Thyroid gland (tissue), 4 donors: ENCODE data around the gene TAAR2. TPM values are rescaled to one million over a fixed set of nuclear protein-coding genes. Genes with fewer than 3 reads are reported as not detected.

ENCODE experiments used
- DNase-seq, 2 donors: peaks; one replicate each; pipeline ENCODE4 v3.0.0-alpha.2; 2019
- H3K27ac ChIP-seq, 3 donors: fragments of 200-600 bp; sonication (generic); 1 replicate in 2 of 3; 2 replicates in 1 of 3; pipeline ENCODE4 v1.5.1; 2016 to 2019; ENCODE audit warnings: mild to moderate bottlenecking in 1 of 3, moderate library complexity in 1 of 3
- H3K27me3 ChIP-seq: fragments of 200-600 bp; sonication (generic); one replicate; pipeline ENCODE4 v1.5.1; 2019
- H3K36me3 ChIP-seq, 2 donors: fragments of 200-600 bp; sonication (generic); one replicate each; pipeline ENCODE4 v1.5.1; 2016 to 2019
- H3K4me1 ChIP-seq, 2 donors: fragments of 200-600 bp; sonication (generic); one replicate each; pipeline ENCODE4 v1.5.1; 2017 to 2019
- H3K4me3 ChIP-seq, 3 donors: fragments of 200-600 bp; sonication (generic); replicated peaks in 1 of 3; 1 replicate in 2 of 3; 2 replicates in 1 of 3; pipeline ENCODE4 v1.5.1; 2016; ENCODE audit warnings: mild to moderate bottlenecking in 1 of 3
- H3K9me3 ChIP-seq: fragments of 200-600 bp; sonication (generic); one replicate; pipeline ENCODE4 v1.5.1; 2017
- CTCF ChIP-seq, 6 experiments: fragments of 200-600 bp in 3 of 6; fragments of 450-650 bp in 3 of 6; sonication (generic) in 3 of 6; IDR thresholded peaks; one replicate each; pipeline ENCODE4 v1.5.1; 2016 to 2019; ENCODE audit warnings: antibody characterized with exemption in 6 of 6, mild to moderate bottlenecking in 2 of 6, inconsistent platforms in 1 of 6, moderate library complexity in 1 of 6
- POLR2A ChIP-seq, 2 donors: fragments of 450-650 bp; IDR thresholded peaks; one replicate each; pipeline ENCODE4 v1.6.1; 2017; ENCODE audit warnings: antibody characterized with exemption in 2 of 2, mild to moderate bottlenecking in 2 of 2, moderate library complexity in 1 of 2
- WGBS, 2 donors: methylation state at CpG; one replicate each; pipeline ENCODE4 v1.1.5; 2017; 5-methylcytosine and 5-hydroxymethylcytosine counted together
- intact Hi-C: fragments of 100-400 bp; cut with DNase I; formaldehyde crosslinking; loops from one replicate; pipeline ENCODE4 v1.15.1; 2023
- total RNA-seq, 4 donors: library from RNA; depleted of rRNA; stranded (reverse); fragments of >200 nt; gene quantifications; one replicate each; pipeline ENCODE4 v1.2.3, GENCODE V29; 2016

TAAR2 gene
- total RNA-seq, 4 donors from 2014 or later, result not detected

- Histone ChIP-seq H3K9me3 (no peaks in the 10 kb centered on the region), H3K27me3 (no peaks in the 10 kb centered on the region), H3K4me3 (no peak overlapping the region), H3K4me1 (no peaks in the 10 kb centered on the region), H3K36me3 (no peaks in the 10 kb centered on the region), H3K27ac (no peak overlapping the region)
- DNase-seq, result no peak
- 86 to 89% methylated on average over 1 of the region's 1 CpG for WGBS, 2 donors
- intact Hi-C loops, result no loop called here
- TF ChIP-seq POLR2A (IDR thresholded peaks at IDR 0.05) (no peak), CTCF (IDR thresholded peaks at IDR 0.05) (no peak)
Measured at GRCh38 chr6:132584698-132585097, 39.4 kb downstream of the TAAR2 start.

- H3K36me3 ChIP-seq, result no peaks in the 10 kb centered on the region
- no peak overlapping the region for H3K4me3 ChIP-seq
- TF ChIP-seq POLR2A (IDR thresholded peaks at IDR 0.05), result no peak
- TF ChIP-seq CTCF (IDR thresholded peaks at IDR 0.05), result no peak
- no peaks in the 10 kb centered on the region for H3K4me1 ChIP-seq
- no peaks in the 10 kb centered on the region for H3K9me3 ChIP-seq
- intact Hi-C loops, result no loop called here
- DNase-seq, result no peak
- no peaks in the 10 kb centered on the region for H3K27me3 ChIP-seq
- H3K27ac ChIP-seq, result no peak overlapping the region
Measured at GRCh38 chr6:132571774-132572173, 52.3 kb downstream of the TAAR2 start.

- H3K27me3 ChIP-seq, result no peaks in the 10 kb centered on the region
- no peaks in the 10 kb centered on the region for H3K4me1 ChIP-seq
- no peaks in the 10 kb centered on the region for H3K9me3 ChIP-seq
- no peak within 1 kb of the TSS for H3K4me3 ChIP-seq
- no peaks in the 10 kb centered on the region for H3K36me3 ChIP-seq
- no peak within 1 kb of the TSS for H3K27ac ChIP-seq
- TF ChIP-seq POLR2A (IDR thresholded peaks at IDR 0.05) (no peak), CTCF (IDR thresholded peaks at IDR 0.05) (no peak)
- 72 to 74% methylated on average over 15 of the region's 15 CpGs for WGBS, 2 donors
- DNase-seq, result no peak
- intact Hi-C loops, result no loop called here
Measured at GRCh38 chr6:132570221-132570777, 53.8 kb downstream of the TAAR2 start, which contains the start of gene TAAR6. Gene TAAR6 (plus strand): TSS chr6:132570322. CDS start chr6:132570322, 0 bp downstream.

GRCh38 chr6:132569170-132569569, 54.9 kb downstream of the TAAR2 start:
- no peaks in the 10 kb centered on the region for H3K4me1 ChIP-seq
- no peak for DNase-seq
- no peak overlapping the region for H3K4me3 ChIP-seq
- H3K27ac ChIP-seq, result no peak overlapping the region
- TF ChIP-seq POLR2A (IDR thresholded peaks at IDR 0.05), result no peak
- intact Hi-C loops, result no loop called here
- H3K9me3 ChIP-seq, result no peaks in the 10 kb centered on the region
- no peaks in the 10 kb centered on the region for H3K27me3 ChIP-seq
- WGBS, 2 donors, result 50 to 55% methylated on average over 4 of the region's 4 CpGs
- no peaks in the 10 kb centered on the region for H3K36me3 ChIP-seq

- Histone ChIP-seq H3K27me3 (no peaks in the 10 kb centered on the region), H3K9me3 (no peaks in the 10 kb centered on the region), H3K36me3 (no peaks in the 10 kb centered on the region), H3K27ac (no peak overlapping the region), H3K4me1 (no peaks in the 10 kb centered on the region), H3K4me3 (no peak overlapping the region)
- 56 to 59% methylated on average over 6 of the region's 6 CpGs for WGBS, 2 donors
- no peak for TF ChIP-seq POLR2A (IDR thresholded peaks at IDR 0.05)
- TF ChIP-seq CTCF (IDR thresholded peaks at IDR 0.05), result no peak
- intact Hi-C loops, result no loop called here
- DNase-seq, result no peak
Measured at GRCh38 chr6:132568611-132569010, 55.5 kb downstream of the TAAR2 start.

- DNase-seq, result no peak
- Histone ChIP-seq H3K4me1 (no peaks in the 10 kb centered on the region), H3K9me3 (no peaks in the 10 kb centered on the region), H3K4me3 (no peak overlapping the region), H3K27ac (no peak overlapping the region), H3K36me3 (no peaks in the 10 kb centered on the region), H3K27me3 (no peaks in the 10 kb centered on the region)
- TF ChIP-seq POLR2A (IDR thresholded peaks at IDR 0.05) (no peak), CTCF (IDR thresholded peaks at IDR 0.05) (no peak)
- 71 to 75% methylated on average over 1 of the region's 1 CpG for WGBS, 2 donors
- intact Hi-C loops, result no loop called here
Measured at GRCh38 chr6:132567566-132567965, 56.5 kb downstream of the TAAR2 start.
